Panc1 (cell line): ENCODE results near the gene RGS3. TPM values are rescaled to one million over a fixed set of nuclear protein-coding genes. Genes with fewer than 3 reads are reported as not detected.

Experiments used
- ATAC-seq: fragments of 200-7000 bp; cut with Tn5 transposase; 2 replicates; pipeline ENCODE4 v1.9.1; 2020; ENCODE audit warnings: mild to moderate bottlenecking, moderate library complexity
- BruUV-seq: library from RNA; stranded (reverse); fragments of 400-500 nt; replicated peaks from 2 replicates; lab custom pipeline; 2021; lab: Mats Ljungman, UMichigan
- CTCF ChIA-PET: fragments of 300-600 bp; sonication (Branson Sonifier 250); formaldehyde crosslinking; loops from one replicate; lab custom pipeline; 2022; ENCODE audit warnings: antibody characterized with exemption; lab: Charles Lee
- POLR2A ChIA-PET: fragments of 300-600 bp; sonication (Branson Sonifier 250); formaldehyde crosslinking; loops from one replicate; lab custom pipeline; 2022; ENCODE audit warnings: antibody characterized with exemption; lab: Charles Lee
- DNase-seq: peaks from one replicate; pipeline ENCODE4 v3.0.0-alpha.2; 2010; ENCODE audit warnings: low read depth, low spot score
- H3K27ac ChIP-seq: 2 replicates; pipeline ENCODE4 v1.5.1; 2011; ENCODE audit warnings: mild to moderate bottlenecking, low read length, inconsistent platforms
- H3K27me3 ChIP-seq: fragments of 200-500 bp; sonication (Bioruptor generic); 2 replicates; pipeline ENCODE4 v1.6.0; 2014; ENCODE audit warnings: low read length, inconsistent platforms; ENCODE audit not compliant: control insufficient read depth, insufficient read depth
- H3K36me3 ChIP-seq: fragments of 200-500 bp; sonication (Bioruptor generic); 2 replicates; pipeline ENCODE4 v1.5.1; 2014; ENCODE audit warnings: inconsistent platforms, mild to moderate bottlenecking, low read length, moderate library complexity; ENCODE audit not compliant: control insufficient read depth, insufficient read depth
- H3K4me1 ChIP-seq: 2 replicates; pipeline ENCODE4 v1.5.1; 2011; ENCODE audit warnings: inconsistent platforms, mild to moderate bottlenecking, low read length, moderate library complexity; ENCODE audit not compliant: control insufficient read depth, insufficient read depth
- H3K4me3 ChIP-seq, 2 experiments: 2 replicates each; pipeline ENCODE4 v1.5.1; 2011 to 2012; ENCODE audit warnings: low read depth in 2 of 2, low read length in 2 of 2, mild to moderate bottlenecking in 2 of 2, inconsistent platforms in 1 of 2, moderate library complexity in 1 of 2
- H3K9me3 ChIP-seq: fragments of 200-500 bp; sonication (Bioruptor generic); 2 replicates; pipeline ENCODE4 v1.5.1; 2014; ENCODE audit warnings: low read depth, mild to moderate bottlenecking, inconsistent platforms, low read length, moderate library complexity; ENCODE audit not compliant: control insufficient read depth, insufficient read depth
- CTCF ChIP-seq: fragments of 450-650 bp; IDR thresholded peaks from 2 replicates; pipeline ENCODE4 v1.5.1; 2017; ENCODE audit warnings: mild to moderate bottlenecking
- POLR2AphosphoS5 ChIP-seq: IDR thresholded peaks from 2 replicates; pipeline ENCODE4 v1.6.1; 2012; ENCODE audit warnings: mild to moderate bottlenecking, low read depth, low read length, moderate library complexity
- REST ChIP-seq, 2 experiments: IDR thresholded peaks; 2 replicates each; pipeline ENCODE4 v1.6.1; 2011 to 2012; ENCODE audit warnings: low read depth in 2 of 2, control low read depth in 1 of 2, low read length in 1 of 2, mild to moderate bottlenecking in 1 of 2, moderate library complexity in 1 of 2; ENCODE audit not compliant: insufficient read depth in 1 of 2
- SIN3A ChIP-seq: IDR thresholded peaks from 2 replicates; pipeline ENCODE4 v1.6.1; 2012; ENCODE audit warnings: low read depth, mild to moderate bottlenecking, low read length, moderate library complexity, borderline replicate concordance; ENCODE audit not compliant: insufficient read depth
- TCF7L2 ChIP-seq: IDR thresholded peaks from 2 replicates; pipeline ENCODE4 v1.6.1; 2011; ENCODE audit warnings: mild to moderate bottlenecking, low read depth, low read length, inconsistent platforms
- in situ Hi-C: cut with HindIII; loops from 2 replicates; pipeline ENCODE4 v1.10.0; 2016; ENCODE audit warnings: low sequenced_read_pairs, low pct_unique_long_range_greater_than_20kb
- intact Hi-C: fragments of 100-400 bp; cut with micrococcal nuclease; formaldehyde crosslinking; loops from one replicate; pipeline ENCODE4 v1.10.0; 2022; ENCODE audit not compliant: unreplicated experiment
- total RNA-seq: library from RNA; stranded (reverse); gene quantifications from one replicate; pipeline ENCODE4 v1.2.1, GENCODE V29; 2021; ENCODE audit not compliant: unreplicated experiment

Gene RGS3
- total RNA-seq, 1 experiment from 2014 or later: 15.1 TPM

DNA sequence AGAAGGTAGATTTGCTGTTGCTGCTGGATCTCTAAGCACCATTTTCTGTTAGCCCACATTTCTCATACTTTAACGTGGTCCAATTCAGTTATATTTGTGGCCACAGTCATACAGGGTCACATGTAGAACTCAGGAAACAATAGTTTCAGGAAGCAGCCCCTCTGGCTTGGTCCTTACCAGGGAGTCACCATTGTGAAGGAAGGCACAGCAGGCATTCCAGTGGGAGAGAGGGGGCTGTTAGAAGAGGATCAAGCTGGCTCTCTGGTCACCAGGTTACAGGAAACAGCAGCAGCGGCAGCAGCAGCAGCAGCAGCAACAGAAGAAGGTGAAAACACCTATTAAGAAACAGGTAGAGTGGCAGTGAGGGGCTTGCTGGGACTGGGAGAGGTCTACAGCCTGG is 38.5 kb upstream of the RGS3 start:
- BruUV-seq: no TSS peak
- Histone ChIP-seq H3K27me3 (no peaks in the 10 kb centered on the region), H3K4me3 (no peak overlapping the region), H3K9me3 (no peaks in the 10 kb centered on the region), H3K36me3 (no peaks in the 10 kb centered on the region), H3K27ac (no peak overlapping the region), H3K4me1 (no peaks in the 10 kb centered on the region)
- ChIA-PET POLR2A (no interaction called here), CTCF (no interaction called here)
- TF ChIP-seq SIN3A (no peak), POLR2AphosphoS5 (no peak), TCF7L2 (no peak), REST (IDR thresholded peaks at IDR 0.05; ENCODE audit: insufficient read depth in 1 of 2, low read depth in 2 of 2, low read length in 1 of 2) (no peak), CTCF (no peak)
- ATAC-seq (no peak), DNase-seq (no peak)
- intact Hi-C loops: no loop called here
- in situ Hi-C loops: no loop called here

- H3K27me3 ChIP-seq: no peaks in the 10 kb centered on the region
- CTCF ChIA-PET: interaction anchor here (0.5 to 0.6 kb wide), 2 partner anchors 20 to 115 kb away, joined by 4 to 6 read pairs; no protein-coding TSS in a partner anchor
- ATAC-seq: no peak
These were observed 36.8 kb upstream of the RGS3 start for GRCh38 chr9:113426701-113427100.

More at GRCh38 chr9:113426701-113427100, 36.8 kb upstream of the RGS3 start:
- POLR2A ChIA-PET: no interaction called here
- Histone ChIP-seq H3K27ac (no peak overlapping the region), H3K4me1 (no peaks in the 10 kb centered on the region), H3K9me3 (no peaks in the 10 kb centered on the region), H3K36me3 (no peaks in the 10 kb centered on the region), H3K4me3 (no peak overlapping the region)
- BruUV-seq: no TSS peak
- intact Hi-C loops (no loop called here), in situ Hi-C loops (no loop called here)
- DNase-seq: no peak
- TF ChIP-seq POLR2AphosphoS5 (no peak), TCF7L2 (no peak), REST (IDR thresholded peaks at IDR 0.05; ENCODE audit: insufficient read depth in 1 of 2, low read depth in 2 of 2, low read length in 1 of 2) (no peak), CTCF (no peak), SIN3A (no peak)
